Panc1 (cell line): ENCODE results near the gene IFTAP. TPM values are rescaled to one million over a fixed set of nuclear protein-coding genes. Genes with fewer than 3 reads are reported as not detected.

ENCODE experiments used
- ATAC-seq: fragments of 200-7000 bp; cut with Tn5 transposase; 2 replicates; pipeline ENCODE4 v1.9.1; 2020; ENCODE audit warnings: mild to moderate bottlenecking, moderate library complexity
- BruUV-seq: library from RNA; stranded (reverse); fragments of 400-500 nt; replicated peaks from 2 replicates; lab custom pipeline; 2021; lab: Mats Ljungman, UMichigan
- CTCF ChIA-PET: fragments of 300-600 bp; sonication (Branson Sonifier 250); formaldehyde crosslinking; loops from one replicate; lab custom pipeline; 2022; ENCODE audit warnings: antibody characterized with exemption; lab: Charles Lee
- POLR2A ChIA-PET: fragments of 300-600 bp; sonication (Branson Sonifier 250); formaldehyde crosslinking; loops from one replicate; lab custom pipeline; 2022; ENCODE audit warnings: antibody characterized with exemption; lab: Charles Lee
- DNase-seq: peaks from one replicate; pipeline ENCODE4 v3.0.0-alpha.2; 2010; ENCODE audit warnings: low read depth, low spot score
- H3K27ac ChIP-seq: 2 replicates; pipeline ENCODE4 v1.5.1; 2011; ENCODE audit warnings: mild to moderate bottlenecking, low read length, inconsistent platforms
- H3K27me3 ChIP-seq: fragments of 200-500 bp; sonication (Bioruptor generic); 2 replicates; pipeline ENCODE4 v1.6.0; 2014; ENCODE audit warnings: low read length, inconsistent platforms; ENCODE audit not compliant: control insufficient read depth, insufficient read depth
- H3K36me3 ChIP-seq: fragments of 200-500 bp; sonication (Bioruptor generic); 2 replicates; pipeline ENCODE4 v1.5.1; 2014; ENCODE audit warnings: inconsistent platforms, mild to moderate bottlenecking, low read length, moderate library complexity; ENCODE audit not compliant: control insufficient read depth, insufficient read depth
- H3K4me1 ChIP-seq: 2 replicates; pipeline ENCODE4 v1.5.1; 2011; ENCODE audit warnings: inconsistent platforms, mild to moderate bottlenecking, low read length, moderate library complexity; ENCODE audit not compliant: control insufficient read depth, insufficient read depth
- H3K4me3 ChIP-seq, 2 experiments: 2 replicates each; pipeline ENCODE4 v1.5.1; 2011 to 2012; ENCODE audit warnings: low read depth in 2 of 2, low read length in 2 of 2, mild to moderate bottlenecking in 2 of 2, inconsistent platforms in 1 of 2, moderate library complexity in 1 of 2
- H3K9me3 ChIP-seq: fragments of 200-500 bp; sonication (Bioruptor generic); 2 replicates; pipeline ENCODE4 v1.5.1; 2014; ENCODE audit warnings: low read depth, mild to moderate bottlenecking, inconsistent platforms, low read length, moderate library complexity; ENCODE audit not compliant: control insufficient read depth, insufficient read depth
- CTCF ChIP-seq: fragments of 450-650 bp; IDR thresholded peaks from 2 replicates; pipeline ENCODE4 v1.5.1; 2017; ENCODE audit warnings: mild to moderate bottlenecking
- POLR2AphosphoS5 ChIP-seq: IDR thresholded peaks from 2 replicates; pipeline ENCODE4 v1.6.1; 2012; ENCODE audit warnings: mild to moderate bottlenecking, low read depth, low read length, moderate library complexity
- SIN3A ChIP-seq: IDR thresholded peaks from 2 replicates; pipeline ENCODE4 v1.6.1; 2012; ENCODE audit warnings: low read depth, mild to moderate bottlenecking, low read length, moderate library complexity, borderline replicate concordance; ENCODE audit not compliant: insufficient read depth
- TCF7L2 ChIP-seq: IDR thresholded peaks from 2 replicates; pipeline ENCODE4 v1.6.1; 2011; ENCODE audit warnings: mild to moderate bottlenecking, low read depth, low read length, inconsistent platforms
- in situ Hi-C: cut with HindIII; loops from 2 replicates; pipeline ENCODE4 v1.10.0; 2016; ENCODE audit warnings: low sequenced_read_pairs, low pct_unique_long_range_greater_than_20kb
- intact Hi-C: fragments of 100-400 bp; cut with micrococcal nuclease; formaldehyde crosslinking; loops from one replicate; pipeline ENCODE4 v1.10.0; 2022; ENCODE audit not compliant: unreplicated experiment
- total RNA-seq: library from RNA; stranded (reverse); gene quantifications from one replicate; pipeline ENCODE4 v1.2.1, GENCODE V29; 2021; ENCODE audit not compliant: unreplicated experiment
- TF ChIP-seq, protein P1 (sequence below), 2 experiments: IDR thresholded peaks; 2 replicates each; pipeline ENCODE4 v1.6.1; 2011 to 2012; ENCODE audit warnings: low read depth in 2 of 2, control low read depth in 1 of 2, low read length in 1 of 2, mild to moderate bottlenecking in 1 of 2, moderate library complexity in 1 of 2; ENCODE audit not compliant: insufficient read depth in 1 of 2

IFTAP gene
- total RNA-seq, 1 experiment from 2014 or later = 18.2 TPM

- Histone ChIP-seq H3K27ac (no peak overlapping the region), H3K4me3 (no peak overlapping the region), H3K27me3 (no peaks in the 10 kb centered on the region; the same call in 1 of the 2 replicates), H3K36me3 (no peaks in the 10 kb centered on the region), H3K9me3 (no peaks in the 10 kb centered on the region), H3K4me1 (peaks cover 1% of the 10 kb centered on the region; the same call in 1 of the 2 replicates)
- DNase-seq (no peak), ATAC-seq (no peak)
- TF ChIP-seq TCF7L2 (no peak), POLR2AphosphoS5 (no peak), CTCF (no peak), SIN3A (no peak)
- TF ChIP-seq, protein P1, sequence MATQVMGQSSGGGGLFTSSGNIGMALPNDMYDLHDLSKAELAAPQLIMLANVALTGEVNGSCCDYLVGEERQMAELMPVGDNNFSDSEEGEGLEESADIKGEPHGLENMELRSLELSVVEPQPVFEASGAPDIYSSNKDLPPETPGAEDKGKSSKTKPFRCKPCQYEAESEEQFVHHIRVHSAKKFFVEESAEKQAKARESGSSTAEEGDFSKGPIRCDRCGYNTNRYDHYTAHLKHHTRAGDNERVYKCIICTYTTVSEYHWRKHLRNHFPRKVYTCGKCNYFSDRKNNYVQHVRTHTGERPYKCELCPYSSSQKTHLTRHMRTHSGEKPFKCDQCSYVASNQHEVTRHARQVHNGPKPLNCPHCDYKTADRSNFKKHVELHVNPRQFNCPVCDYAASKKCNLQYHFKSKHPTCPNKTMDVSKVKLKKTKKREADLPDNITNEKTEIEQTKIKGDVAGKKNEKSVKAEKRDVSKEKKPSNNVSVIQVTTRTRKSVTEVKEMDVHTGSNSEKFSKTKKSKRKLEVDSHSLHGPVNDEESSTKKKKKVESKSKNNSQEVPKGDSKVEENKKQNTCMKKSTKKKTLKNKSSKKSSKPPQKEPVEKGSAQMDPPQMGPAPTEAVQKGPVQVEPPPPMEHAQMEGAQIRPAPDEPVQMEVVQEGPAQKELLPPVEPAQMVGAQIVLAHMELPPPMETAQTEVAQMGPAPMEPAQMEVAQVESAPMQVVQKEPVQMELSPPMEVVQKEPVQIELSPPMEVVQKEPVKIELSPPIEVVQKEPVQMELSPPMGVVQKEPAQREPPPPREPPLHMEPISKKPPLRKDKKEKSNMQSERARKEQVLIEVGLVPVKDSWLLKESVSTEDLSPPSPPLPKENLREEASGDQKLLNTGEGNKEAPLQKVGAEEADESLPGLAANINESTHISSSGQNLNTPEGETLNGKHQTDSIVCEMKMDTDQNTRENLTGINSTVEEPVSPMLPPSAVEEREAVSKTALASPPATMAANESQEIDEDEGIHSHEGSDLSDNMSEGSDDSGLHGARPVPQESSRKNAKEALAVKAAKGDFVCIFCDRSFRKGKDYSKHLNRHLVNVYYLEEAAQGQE (IDR thresholded peaks at IDR 0.05; ENCODE audit: insufficient read depth in 1 of 2, low read depth in 2 of 2, low read length in 1 of 2) = no peak
- ChIA-PET POLR2A (no interaction called here), CTCF (no interaction called here)
- in situ Hi-C loops (no loop called here), intact Hi-C loops (no loop called here)
- no TSS peak for BruUV-seq
Measured at GRCh38 chr11:36583667-36584066, 10.6 kb upstream of the IFTAP start.

DNA sequence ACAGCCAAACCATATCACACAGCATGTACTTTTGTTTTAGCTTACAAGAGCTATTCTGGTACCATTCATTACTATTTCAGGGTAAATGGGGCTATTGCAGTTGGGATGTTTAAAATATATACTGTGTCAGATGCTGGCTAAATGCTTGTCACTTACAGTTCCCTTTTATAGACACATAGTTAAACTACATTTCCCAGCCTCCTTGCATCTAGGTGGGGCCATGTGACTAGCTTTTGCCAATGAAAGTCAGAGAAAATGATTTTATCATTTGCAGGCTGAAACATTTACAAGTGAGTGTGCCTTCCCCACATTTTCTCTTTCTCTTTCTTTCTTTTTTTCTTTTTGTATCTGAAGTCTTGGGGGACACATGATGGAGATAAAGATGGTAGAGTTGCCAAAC, 7.8 kb upstream of the IFTAP start:
- no peaks in the 10 kb centered on the region for H3K36me3 ChIP-seq
- H3K27me3 ChIP-seq = peaks cover 10% of the 10 kb centered on the region
- TF ChIP-seq CTCF = no peak
- TF ChIP-seq SIN3A = no peak
- TF ChIP-seq TCF7L2 = no peak
- TF ChIP-seq, protein P1 (IDR thresholded peaks at IDR 0.05; ENCODE audit: insufficient read depth in 1 of 2, low read depth in 2 of 2, low read length in 1 of 2) = no peak
- no peak for TF ChIP-seq POLR2AphosphoS5
- ATAC-seq (no peak), DNase-seq (no peak)
- H3K27ac ChIP-seq = no peak overlapping the region
- H3K4me1 ChIP-seq = no peaks in the 10 kb centered on the region
- no TSS peak for BruUV-seq
- H3K9me3 ChIP-seq = no peaks in the 10 kb centered on the region
- ChIA-PET CTCF (no interaction called here), POLR2A (no interaction called here)
- intact Hi-C loops (no loop called here), in situ Hi-C loops (no loop called here)
- no peak overlapping the region for H3K4me3 ChIP-seq
